Liver (tissue), 9 donors: ENCODE data around the gene BEAN1. TPM values are rescaled to one million over a fixed set of nuclear protein-coding genes. Genes with fewer than 3 reads are reported as not detected.

Experiments
- DNase-seq: peaks from one replicate; pipeline ENCODE4 v3.0.0-alpha.2; 2017; ENCODE audit warnings: low spot score
- H3K27ac ChIP-seq, 2 donors: one replicate each; pipeline ENCODE4 v1.7.0; 2013; ENCODE audit warnings: inconsistent platforms in 2 of 2, low read length in 2 of 2, control low read depth in 1 of 2, low read depth in 1 of 2, mild to moderate bottlenecking in 1 of 2
- H3K27me3 ChIP-seq, 4 donors: one replicate each; pipeline versions ENCODE4 v1.6.1 to v1.7.0; 2013; ENCODE audit warnings: low read length in 3 of 4, inconsistent platforms in 1 of 4, mild to moderate bottlenecking in 1 of 4, moderate library complexity in 1 of 4; ENCODE audit not compliant: control insufficient read depth in 4 of 4, insufficient read depth in 4 of 4
- H3K36me3 ChIP-seq, 4 donors: one replicate each; pipeline versions ENCODE4 v1.6.1 to v1.7.0; 2013; ENCODE audit warnings: low read length in 3 of 4, mild to moderate bottlenecking in 3 of 4, low read depth in 1 of 4, moderate library complexity in 1 of 4; ENCODE audit not compliant: control insufficient read depth in 4 of 4, insufficient read depth in 3 of 4
- H3K4me1 ChIP-seq, 4 donors: one replicate each; pipeline versions ENCODE4 v1.6.1 to v1.7.0; 2013; ENCODE audit warnings: low read length in 3 of 4, mild to moderate bottlenecking in 3 of 4, moderate library complexity in 1 of 4; ENCODE audit not compliant: control insufficient read depth in 4 of 4, insufficient read depth in 4 of 4
- H3K4me3 ChIP-seq, 3 donors: one replicate each; pipeline versions ENCODE4 v1.6.1 to v1.7.0; 2013; ENCODE audit warnings: low read length in 3 of 3, control low read depth in 1 of 3, low read depth in 1 of 3, mild to moderate bottlenecking in 1 of 3
- H3K9ac ChIP-seq, 2 donors: one replicate each; pipeline ENCODE4 v1.7.0; 2013; ENCODE audit warnings: low read length in 2 of 2, mild to moderate bottlenecking in 2 of 2, moderate library complexity in 2 of 2, control low read depth in 1 of 2, low read depth in 1 of 2
- H3K9me3 ChIP-seq, 4 donors: one replicate each; pipeline versions ENCODE4 v1.6.1 to v1.7.0; 2013; ENCODE audit warnings: low read length in 3 of 4; ENCODE audit not compliant: control insufficient read depth in 4 of 4
- CTCF ChIP-seq: fragments of 150-350 bp; IDR thresholded peaks from 2 replicates; pipeline ENCODE4 v1.5.1; 2017; ENCODE audit warnings: improper control_type of control experiment, low read depth, low read length; ENCODE audit not compliant: missing input control
- EGR1 ChIP-seq, 2 donors: IDR thresholded peaks; 2 replicates each; pipeline ENCODE4 v1.6.1; 2016 to 2018; ENCODE audit warnings: antibody characterized with exemption in 2 of 2, low read depth in 2 of 2
- FOXA1 ChIP-seq: IDR thresholded peaks from 2 replicates; pipeline ENCODE4 v1.6.1; 2016; ENCODE audit warnings: antibody characterized with exemption
- FOXA2 ChIP-seq: IDR thresholded peaks from 2 replicates; pipeline ENCODE4 v1.6.1; 2016; ENCODE audit warnings: antibody characterized with exemption
- GABPA ChIP-seq, 2 donors: IDR thresholded peaks in 1 of 2; conservative IDR thresholded peaks in 1 of 2; 2 replicates each; pipeline ENCODE4 v1.6.1; 2016; ENCODE audit warnings: antibody characterized with exemption in 2 of 2, mild to moderate bottlenecking in 1 of 2, moderate library complexity in 1 of 2
- HNF4A ChIP-seq, 2 donors: conservative IDR thresholded peaks; 2 replicates each; pipeline ENCODE4 v1.6.1; 2016; ENCODE audit warnings: antibody characterized with exemption in 2 of 2, mild to moderate bottlenecking in 2 of 2
- HNF4G ChIP-seq: IDR thresholded peaks from 2 replicates; pipeline ENCODE4 v1.6.1; 2016; ENCODE audit warnings: antibody characterized with exemption
- JUND ChIP-seq, 2 donors: IDR thresholded peaks; 2 replicates each; pipeline ENCODE4 v1.6.1; 2016; ENCODE audit warnings: antibody characterized with exemption in 2 of 2
- NR2F2 ChIP-seq: IDR thresholded peaks from 2 replicates; pipeline ENCODE4 v1.6.1; 2016; ENCODE audit warnings: antibody characterized with exemption
- RAD21 ChIP-seq, 2 donors: IDR thresholded peaks; 2 replicates each; pipeline ENCODE4 v1.6.1; 2016; ENCODE audit warnings: antibody characterized with exemption in 2 of 2, mild to moderate bottlenecking in 2 of 2
- RXRA ChIP-seq, 2 donors: IDR thresholded peaks; 2 replicates each; pipeline ENCODE4 v1.6.1; 2017 to 2018; ENCODE audit warnings: antibody characterized with exemption in 2 of 2, mild to moderate bottlenecking in 1 of 2
- SP1 ChIP-seq: IDR thresholded peaks from 2 replicates; pipeline ENCODE4 v1.6.1; 2018; ENCODE audit warnings: antibody characterized with exemption, mild to moderate bottlenecking
- TAF1 ChIP-seq: conservative IDR thresholded peaks from 2 replicates; pipeline ENCODE4 v1.6.1; 2016; ENCODE audit warnings: antibody characterized with exemption, mild to moderate bottlenecking
- YY1 ChIP-seq: IDR thresholded peaks from 2 replicates; pipeline ENCODE4 v1.6.1; 2016; ENCODE audit warnings: antibody characterized with exemption, mild to moderate bottlenecking
- WGBS: extraction: QIAGEN DNeasy Blood & Tissue Kit; methylation state at CpG from one replicate; pipeline ENCODE4 v1.1.7; 2013; 5-methylcytosine and 5-hydroxymethylcytosine counted together
- polyA plus RNA-seq, 2 donors: library from polyadenylated mRNA; stranded (reverse) in 1 of 2; unstranded in 1 of 2; fragments of 200-250 nt in 1 of 2; fragments of >200 nt in 1 of 2; fragmentation: Nextera tagmentation in 1 of 2; extraction: Ambion mirVana in 1 of 2; gene quantifications; one replicate each; pipeline versions ENCODE4 v1.2.1 to v1.2.3, GENCODE V29; 2013 to 2015
- total RNA-seq, 2 donors: library from RNA; depleted of rRNA; stranded (reverse); fragments of >200 nt; gene quantifications; one replicate each; pipeline ENCODE4 v1.2.3, GENCODE V29; 2014
- TF ChIP-seq, protein P1 (sequence below): IDR thresholded peaks from 2 replicates; pipeline ENCODE4 v1.6.1; 2016; ENCODE audit warnings: antibody characterized with exemption
- TF ChIP-seq, protein P2 (sequence below): IDR thresholded peaks from 2 replicates; pipeline ENCODE4 v1.6.1; 2016; ENCODE audit warnings: antibody characterized with exemption
- TF ChIP-seq, protein P3 (sequence below): IDR thresholded peaks from 2 replicates; pipeline ENCODE4 v1.6.1; 2016; ENCODE audit warnings: antibody characterized with exemption
- TF ChIP-seq, protein P4 (sequence below): IDR thresholded peaks from 2 replicates; pipeline ENCODE4 v1.6.1; 2016; ENCODE audit warnings: antibody characterized with exemption, mild to moderate bottlenecking
- donor health status: healthy.
- donor health status: healthy.
- donor health status: healthy.
- donor health status: healthy.
- donor health status: healthy.

BEAN1 gene
- total and polyA plus RNA-seq, 4 donors, result 0.22 to 0.99 (median 0.25) TPM; not detected in 1

DNA sequence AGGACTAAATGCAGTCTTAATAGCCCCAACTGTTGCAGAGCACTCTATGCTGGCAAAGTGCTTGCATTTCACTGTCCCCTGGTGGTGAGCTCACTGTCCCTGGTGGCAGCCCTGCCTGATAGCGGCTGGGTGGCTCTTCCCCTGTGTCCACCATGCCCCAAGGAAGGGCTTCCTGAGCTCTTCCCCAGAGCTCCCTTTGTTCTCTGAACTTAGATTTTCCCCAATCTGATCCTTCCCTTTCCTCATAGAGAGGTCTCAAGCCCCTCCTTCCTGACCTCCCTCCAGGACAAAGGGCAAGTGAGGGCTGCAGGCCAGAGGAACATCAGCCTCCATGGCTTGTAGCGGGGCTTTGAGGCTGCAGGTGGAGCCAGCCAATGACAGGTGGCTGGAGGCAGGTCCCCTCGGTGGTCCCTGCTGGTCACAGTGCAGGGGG is 17.0 kb downstream of the BEAN1 start:
- no peak overlapping the region for H3K9ac ChIP-seq
- 69% methylated on average over 3 of the region's 3 CpGs for WGBS

DNA sequence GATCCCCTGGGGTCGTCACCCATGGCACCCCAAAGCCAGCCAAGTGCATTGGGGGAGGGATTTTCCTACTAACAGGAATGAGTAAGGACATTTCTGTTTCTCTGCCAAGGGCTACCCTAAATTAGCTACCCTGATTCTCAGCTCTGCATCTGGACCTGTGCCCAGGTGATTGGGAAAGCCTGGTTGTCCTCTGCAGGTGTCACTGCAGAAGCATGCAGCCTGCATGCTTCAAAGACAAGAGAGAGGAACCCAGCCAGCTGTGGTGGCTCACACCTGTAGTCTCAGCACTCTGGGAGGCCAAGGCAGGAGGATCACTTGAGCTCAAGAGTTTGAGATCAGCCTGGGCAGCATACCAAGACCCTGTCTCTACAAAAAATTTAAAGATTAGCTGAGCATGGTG is 19.6 kb downstream of the BEAN1 start:
- Histone ChIP-seq H3K27me3 (no peaks in the 10 kb centered on the region), H3K9me3 (no peaks in the 10 kb centered on the region), H3K36me3 (no peaks in the 10 kb centered on the region), H3K4me1 (peaks cover 0 to 4% (median 0%) of the 10 kb centered on the region in 4 donors), H3K27ac (no peak overlapping the region), H3K4me3 (no peak overlapping the region), H3K9ac (no peak overlapping the region)
- TF ChIP-seq JUND (IDR thresholded peaks at IDR 0.05), result no peak
- no peak for TF ChIP-seq YY1
- no peak for TF ChIP-seq TAF1
- TF ChIP-seq HNF4G, result no peak
- no peak for TF ChIP-seq RXRA (IDR thresholded peaks at IDR 0.05)
- no peak for TF ChIP-seq FOXA2
- TF ChIP-seq, protein P1, sequence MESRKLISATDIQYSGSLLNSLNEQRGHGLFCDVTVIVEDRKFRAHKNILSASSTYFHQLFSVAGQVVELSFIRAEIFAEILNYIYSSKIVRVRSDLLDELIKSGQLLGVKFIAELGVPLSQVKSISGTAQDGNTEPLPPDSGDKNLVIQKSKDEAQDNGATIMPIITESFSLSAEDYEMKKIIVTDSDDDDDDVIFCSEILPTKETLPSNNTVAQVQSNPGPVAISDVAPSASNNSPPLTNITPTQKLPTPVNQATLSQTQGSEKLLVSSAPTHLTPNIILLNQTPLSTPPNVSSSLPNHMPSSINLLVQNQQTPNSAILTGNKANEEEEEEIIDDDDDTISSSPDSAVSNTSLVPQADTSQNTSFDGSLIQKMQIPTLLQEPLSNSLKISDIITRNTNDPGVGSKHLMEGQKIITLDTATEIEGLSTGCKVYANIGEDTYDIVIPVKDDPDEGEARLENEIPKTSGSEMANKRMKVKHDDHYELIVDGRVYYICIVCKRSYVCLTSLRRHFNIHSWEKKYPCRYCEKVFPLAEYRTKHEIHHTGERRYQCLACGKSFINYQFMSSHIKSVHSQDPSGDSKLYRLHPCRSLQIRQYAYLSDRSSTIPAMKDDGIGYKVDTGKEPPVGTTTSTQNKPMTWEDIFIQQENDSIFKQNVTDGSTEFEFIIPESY, result no peak
- TF ChIP-seq EGR1 (IDR thresholded peaks at IDR 0.05; ENCODE audit: low read depth in 2 of 2), result no peak
- TF ChIP-seq FOXA1, result no peak
- TF ChIP-seq RAD21 (IDR thresholded peaks at IDR 0.05), result no peak
- no peak for TF ChIP-seq CTCF
- no peak for TF ChIP-seq GABPA (IDR thresholded peaks at IDR 0.05 in 1 of 2, conservative IDR thresholded peaks at IDR 0.05 in 1 of 2)
- TF ChIP-seq HNF4A (conservative IDR thresholded peaks at IDR 0.05), result no peak
- no peak for TF ChIP-seq NR2F2
- no peak for TF ChIP-seq SP1
- TF ChIP-seq, protein P2, sequence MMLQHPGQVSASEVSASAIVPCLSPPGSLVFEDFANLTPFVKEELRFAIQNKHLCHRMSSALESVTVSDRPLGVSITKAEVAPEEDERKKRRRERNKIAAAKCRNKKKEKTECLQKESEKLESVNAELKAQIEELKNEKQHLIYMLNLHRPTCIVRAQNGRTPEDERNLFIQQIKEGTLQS, result no peak
- TF ChIP-seq, protein P3, sequence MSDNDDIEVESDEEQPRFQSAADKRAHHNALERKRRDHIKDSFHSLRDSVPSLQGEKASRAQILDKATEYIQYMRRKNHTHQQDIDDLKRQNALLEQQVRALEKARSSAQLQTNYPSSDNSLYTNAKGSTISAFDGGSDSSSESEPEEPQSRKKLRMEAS, result no peak
- TF ChIP-seq, protein P4, sequence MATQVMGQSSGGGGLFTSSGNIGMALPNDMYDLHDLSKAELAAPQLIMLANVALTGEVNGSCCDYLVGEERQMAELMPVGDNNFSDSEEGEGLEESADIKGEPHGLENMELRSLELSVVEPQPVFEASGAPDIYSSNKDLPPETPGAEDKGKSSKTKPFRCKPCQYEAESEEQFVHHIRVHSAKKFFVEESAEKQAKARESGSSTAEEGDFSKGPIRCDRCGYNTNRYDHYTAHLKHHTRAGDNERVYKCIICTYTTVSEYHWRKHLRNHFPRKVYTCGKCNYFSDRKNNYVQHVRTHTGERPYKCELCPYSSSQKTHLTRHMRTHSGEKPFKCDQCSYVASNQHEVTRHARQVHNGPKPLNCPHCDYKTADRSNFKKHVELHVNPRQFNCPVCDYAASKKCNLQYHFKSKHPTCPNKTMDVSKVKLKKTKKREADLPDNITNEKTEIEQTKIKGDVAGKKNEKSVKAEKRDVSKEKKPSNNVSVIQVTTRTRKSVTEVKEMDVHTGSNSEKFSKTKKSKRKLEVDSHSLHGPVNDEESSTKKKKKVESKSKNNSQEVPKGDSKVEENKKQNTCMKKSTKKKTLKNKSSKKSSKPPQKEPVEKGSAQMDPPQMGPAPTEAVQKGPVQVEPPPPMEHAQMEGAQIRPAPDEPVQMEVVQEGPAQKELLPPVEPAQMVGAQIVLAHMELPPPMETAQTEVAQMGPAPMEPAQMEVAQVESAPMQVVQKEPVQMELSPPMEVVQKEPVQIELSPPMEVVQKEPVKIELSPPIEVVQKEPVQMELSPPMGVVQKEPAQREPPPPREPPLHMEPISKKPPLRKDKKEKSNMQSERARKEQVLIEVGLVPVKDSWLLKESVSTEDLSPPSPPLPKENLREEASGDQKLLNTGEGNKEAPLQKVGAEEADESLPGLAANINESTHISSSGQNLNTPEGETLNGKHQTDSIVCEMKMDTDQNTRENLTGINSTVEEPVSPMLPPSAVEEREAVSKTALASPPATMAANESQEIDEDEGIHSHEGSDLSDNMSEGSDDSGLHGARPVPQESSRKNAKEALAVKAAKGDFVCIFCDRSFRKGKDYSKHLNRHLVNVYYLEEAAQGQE, result no peak
- DNase-seq, result peak; percentile 34
- WGBS, result 88% methylated on average over 1 of the region's 1 CpG

More for the DNA sequence above, 17.0 kb downstream of the BEAN1 start:
- Histone ChIP-seq H3K9me3 (no peaks in the 10 kb centered on the region), H3K27ac (no peak overlapping the region), H3K36me3 (no peaks in the 10 kb centered on the region), H3K4me3 (no peak overlapping the region), H3K4me1 (peaks cover 0 to 4% (median 0%) of the 10 kb centered on the region in 4 donors), H3K27me3 (no peaks in the 10 kb centered on the region)
- DNase-seq, result no peak
- TF ChIP-seq HNF4G, result no peak
- TF ChIP-seq TAF1, result no peak
- TF ChIP-seq, protein P4, result no peak
- no peak for TF ChIP-seq NR2F2
- no peak for TF ChIP-seq RAD21 (IDR thresholded peaks at IDR 0.05)
- TF ChIP-seq HNF4A (conservative IDR thresholded peaks at IDR 0.05), result no peak
- TF ChIP-seq JUND (IDR thresholded peaks at IDR 0.05), result no peak
